Brain microvascular endothelial cell (primary cell): ENCODE measurements around the gene PAK1.

Experiments used
- DNase-seq: peaks from one replicate; pipeline ENCODE4 v3.0.0-alpha.2; 2020
- H3K27ac ChIP-seq: fragments of 250-450 bp; sonication (Bioruptor Pico); 2 replicates; pipeline ENCODE4 v1.5.1; 2020; ENCODE audit warnings: mild to moderate bottlenecking, moderate library complexity
- H3K27me3 ChIP-seq: fragments of 250-450 bp; sonication (Bioruptor Pico); replicated peaks from 2 replicates; pipeline ENCODE4 v1.5.1; 2020; ENCODE audit warnings: mild to moderate bottlenecking
- H3K36me3 ChIP-seq: fragments of 250-450 bp; sonication (Bioruptor Pico); replicated peaks from 2 replicates; pipeline ENCODE4 v1.5.1; 2020; ENCODE audit warnings: mild to moderate bottlenecking
- H3K4me3 ChIP-seq: 2 replicates; pipeline ENCODE4 v1.5.1; 2011; ENCODE audit warnings: low read depth, mild to moderate bottlenecking, control low read depth, low read length, moderate library complexity
- CTCF ChIP-seq: IDR thresholded peaks from 2 replicates; pipeline ENCODE4 v1.5.1; 2011; ENCODE audit warnings: low read depth, mild to moderate bottlenecking, moderate library complexity, low read length, control low read depth, inconsistent platforms; ENCODE audit errors: missing control alignments
- in situ Hi-C: cut with HindIII; loops from 2 replicates; pipeline ENCODE4 v1.10.0; 2017; ENCODE audit warnings: low sequenced_read_pairs, low pct_ligation_motif_present

Gene PAK1

GRCh38 chr11:77287615-77288273 is 186.2 kb downstream of the PAK1 start:
- DNase-seq: peak; percentile 79
- H3K4me3 ChIP-seq: no peak overlapping the region
- peak overlapping the region; percentile 4 for H3K27ac ChIP-seq

DNA sequence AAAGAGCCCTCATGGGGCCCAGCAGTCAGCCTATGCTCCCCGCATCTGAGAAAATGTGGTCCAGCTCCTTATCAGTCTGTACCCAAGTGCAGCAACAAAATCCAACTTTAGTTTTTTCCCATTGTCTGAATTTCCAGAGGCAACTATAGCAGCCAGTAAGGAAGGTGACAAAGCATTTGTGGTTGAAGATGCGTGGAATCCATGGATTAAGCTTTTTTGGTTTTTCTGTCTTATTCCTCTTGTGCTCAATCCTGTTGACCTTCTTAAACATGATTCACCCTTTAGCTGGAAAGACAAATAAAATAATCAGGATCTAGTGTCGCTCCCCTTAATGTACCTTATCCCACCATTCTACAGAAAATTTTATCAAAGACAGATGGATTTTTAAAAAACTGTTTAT is 186.8 kb downstream of the PAK1 start:
- in situ Hi-C loops: no loop called here
- Histone ChIP-seq H3K27ac (peak overlapping the region; percentile 4), H3K36me3 (no peaks in the 10 kb centered on the region), H3K27me3 (no peaks in the 10 kb centered on the region), H3K4me3 (no peak overlapping the region)
- no peak for DNase-seq
- TF ChIP-seq CTCF: no peak

More at GRCh38 chr11:77287615-77288273, 186.2 kb downstream of the PAK1 start:
- in situ Hi-C loops: no loop called here
- no peaks in the 10 kb centered on the region for H3K36me3 ChIP-seq
- no peaks in the 10 kb centered on the region for H3K27me3 ChIP-seq
- TF ChIP-seq CTCF: no peak

GRCh38 chr11:77284476-77285468 is 189.1 kb downstream of the PAK1 start:
- DNase-seq: no peak
- Histone ChIP-seq H3K36me3 (no peaks in the 10 kb centered on the region), H3K27ac (no peak overlapping the region), H3K4me3 (no peak overlapping the region), H3K27me3 (no peaks in the 10 kb centered on the region)
- no peak for TF ChIP-seq CTCF
- in situ Hi-C loops: no loop called here

DNA sequence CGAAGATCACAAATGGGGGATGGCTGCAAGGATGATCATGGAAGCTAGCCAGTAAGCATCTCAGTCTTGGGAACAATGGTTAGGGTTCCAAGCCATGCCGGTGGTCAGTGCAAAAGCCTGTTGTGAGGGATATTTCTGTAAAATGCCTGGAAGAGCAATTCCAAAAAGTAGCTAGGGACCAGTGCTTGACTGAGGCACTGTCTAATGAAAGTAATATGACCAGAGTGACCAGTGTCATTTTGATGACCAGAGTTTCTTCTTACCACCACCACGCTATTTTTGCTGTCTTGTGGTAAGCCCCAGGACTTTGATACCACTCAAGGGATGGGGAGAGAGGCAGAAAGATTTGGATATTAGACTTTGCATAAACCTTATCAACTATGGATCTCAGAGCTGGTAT is 190.8 kb downstream of the PAK1 start:
- no peak overlapping the region for H3K4me3 ChIP-seq
- in situ Hi-C loops: no loop called here
- no peaks in the 10 kb centered on the region for H3K36me3 ChIP-seq
- H3K27me3 ChIP-seq: no peaks in the 10 kb centered on the region
- no peak overlapping the region for H3K27ac ChIP-seq
- no peak for DNase-seq
- no peak for TF ChIP-seq CTCF

DNA sequence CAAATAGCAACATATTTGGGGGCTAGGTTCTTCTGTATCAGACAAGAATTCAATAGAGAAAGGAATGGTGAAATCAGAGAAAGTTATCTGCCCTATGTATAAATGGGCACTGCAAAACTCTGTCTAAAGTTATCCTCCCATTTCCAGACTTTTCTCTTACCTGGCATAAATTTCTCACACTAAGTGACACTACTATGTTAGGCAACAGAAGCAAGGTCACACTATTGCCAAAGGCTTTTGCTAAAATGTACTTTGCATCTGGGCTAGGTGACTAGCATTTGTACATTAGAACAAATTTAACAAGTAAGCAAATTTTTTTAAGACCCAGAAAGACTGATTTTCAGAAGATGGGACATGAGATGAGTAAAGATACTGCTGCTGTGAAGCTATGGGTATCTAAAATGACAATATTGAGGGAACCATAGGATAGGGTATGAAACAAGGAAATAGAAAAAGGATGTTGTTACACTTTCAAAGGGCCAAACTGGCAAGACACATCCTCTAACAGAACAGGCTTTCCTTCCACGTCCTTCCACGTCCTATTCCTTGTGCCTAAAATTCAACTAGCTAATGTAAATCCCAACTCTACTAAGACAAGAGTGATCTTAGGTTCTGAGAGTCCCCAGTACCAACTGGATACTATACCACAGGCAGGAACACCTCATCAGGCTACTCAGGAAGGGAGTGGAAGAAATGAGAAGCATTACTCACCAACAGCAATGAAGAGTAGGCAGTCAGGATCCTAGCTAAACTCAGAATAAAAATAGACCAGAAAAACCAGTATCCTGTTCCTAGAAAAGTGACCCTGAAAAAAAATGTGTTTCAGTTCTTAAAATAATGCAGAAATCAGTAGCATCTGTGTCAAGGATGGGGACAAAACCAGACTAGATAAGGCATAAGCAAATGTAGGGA is 195.0 kb downstream of the PAK1 start:
- Histone ChIP-seq H3K27ac (no peak overlapping the region), H3K36me3 (no peaks in the 10 kb centered on the region), H3K4me3 (no peak overlapping the region), H3K27me3 (no peaks in the 10 kb centered on the region)
- in situ Hi-C loops: no loop called here
- TF ChIP-seq CTCF: no peak
- no peak for DNase-seq
